Measurements from ENCODE around the gene CBFA2T3.
A peak's percentile ranks its signal among the peaks of the same experiment; 100 is the strongest.
"Not testable (repeated sequence)": the region's sequence is repeated elsewhere in the genome, so short reads cannot be mapped to it uniquely, and the experiment has no call there.

The CBFA2T3 gene

GRCh38 chr16:88977018-88977811, at the start of gene CBFA2T3:
Gene CBFA2T3 (minus strand): TSS chr16:88977207. CDS start chr16:88976807, 400 bp downstream.
- no peak for DNase-seq

GRCh38 chr16:89026121-89026612, 49.2 kb upstream of the CBFA2T3 start:
- peak; percentile 76 for DNase-seq

- DNase-seq, result no peak
Observed at GRCh38 chr16:89025636-89026035, 48.6 kb upstream of the CBFA2T3 start.

DNA sequence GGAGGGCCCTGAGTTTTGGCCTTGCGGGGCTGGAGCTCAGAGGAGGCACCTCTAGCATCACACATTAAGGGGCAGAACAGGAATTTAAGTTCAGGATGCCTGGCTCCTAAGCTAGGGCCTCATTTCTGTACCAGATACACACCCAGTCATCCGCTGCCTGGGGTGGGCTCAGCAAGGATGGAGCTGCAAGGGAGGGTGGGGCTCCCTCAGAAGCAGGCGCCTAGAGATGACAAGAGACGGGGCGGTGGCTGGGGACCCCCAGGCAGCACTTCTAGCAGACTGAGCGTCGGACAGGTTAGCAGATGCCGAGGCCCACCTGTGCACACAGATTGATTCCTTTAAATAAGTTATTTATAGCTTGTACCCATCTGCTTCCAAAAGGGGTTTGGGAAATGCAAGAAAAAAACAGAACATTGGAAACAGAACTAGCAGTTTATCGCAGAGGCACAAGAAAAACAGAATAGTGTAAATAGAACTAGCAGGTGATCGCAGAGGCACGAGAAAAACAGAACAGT, 47.6 kb upstream of the CBFA2T3 start:
- DNase-seq, result no peak

- DNase-seq, result no peak
Observed at GRCh38 chr16:89023621-89024511, 46.9 kb upstream of the CBFA2T3 start.

GRCh38 chr16:89023151-89023551, 46.1 kb upstream of the CBFA2T3 start:
- DNase-seq, result no peak

DNA sequence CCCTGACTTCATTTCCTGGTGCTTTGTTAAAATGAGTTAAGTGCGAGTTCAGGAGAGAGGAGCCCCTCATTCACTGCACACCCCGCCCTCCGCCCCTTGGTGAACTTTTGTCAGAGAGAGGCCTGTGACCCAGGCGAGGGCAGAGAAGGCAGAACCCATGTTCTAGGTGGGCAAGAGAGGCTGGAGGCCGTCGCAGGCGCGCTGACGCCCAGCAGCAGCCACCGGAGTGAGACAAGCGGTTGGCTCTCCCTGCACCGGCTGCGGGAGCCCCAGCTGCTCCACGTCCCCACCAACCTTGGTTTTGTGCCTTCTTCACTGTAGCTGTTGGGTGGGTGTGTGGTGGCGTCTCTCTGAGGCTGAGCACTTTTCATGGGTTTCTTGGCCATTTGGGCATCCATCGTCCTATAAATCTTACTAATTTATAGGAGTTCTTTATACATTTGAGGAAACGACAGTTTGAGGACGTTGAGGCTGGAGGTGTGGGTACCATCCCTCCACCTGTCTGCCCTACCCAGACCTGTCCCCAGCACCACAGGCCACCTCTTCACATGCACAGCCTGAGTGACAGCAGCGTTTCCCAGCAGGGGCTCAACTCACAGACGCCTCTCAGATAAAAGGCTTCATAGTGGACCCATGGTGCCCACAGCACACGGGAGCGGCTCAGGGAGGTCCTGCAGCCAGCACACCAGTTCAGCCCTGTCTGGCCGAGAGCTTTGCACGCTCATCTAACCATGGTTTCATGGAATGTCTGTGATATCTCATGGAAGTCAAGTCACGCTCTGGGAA, 45.2 kb upstream of the CBFA2T3 start:
- no peak for DNase-seq

GRCh38 chr16:89020925-89021595, 44.1 kb upstream of the CBFA2T3 start:
- no peak for DNase-seq

- peak; percentile 37 for DNase-seq
Observed at GRCh38 chr16:89020068-89020924, 43.3 kb upstream of the CBFA2T3 start.

GRCh38 chr16:89019511-89019910, 42.5 kb upstream of the CBFA2T3 start:
- no peak for DNase-seq

GRCh38 chr16:89018282-89019158, 41.5 kb upstream of the CBFA2T3 start:
- no peak for DNase-seq

GRCh38 chr16:89017543-89018281, 40.7 kb upstream of the CBFA2T3 start:
- DNase-seq, result no peak

- DNase-seq, result not testable (repeated sequence)
Observed at GRCh38 chr16:89016561-89016960, 39.6 kb upstream of the CBFA2T3 start.

DNA sequence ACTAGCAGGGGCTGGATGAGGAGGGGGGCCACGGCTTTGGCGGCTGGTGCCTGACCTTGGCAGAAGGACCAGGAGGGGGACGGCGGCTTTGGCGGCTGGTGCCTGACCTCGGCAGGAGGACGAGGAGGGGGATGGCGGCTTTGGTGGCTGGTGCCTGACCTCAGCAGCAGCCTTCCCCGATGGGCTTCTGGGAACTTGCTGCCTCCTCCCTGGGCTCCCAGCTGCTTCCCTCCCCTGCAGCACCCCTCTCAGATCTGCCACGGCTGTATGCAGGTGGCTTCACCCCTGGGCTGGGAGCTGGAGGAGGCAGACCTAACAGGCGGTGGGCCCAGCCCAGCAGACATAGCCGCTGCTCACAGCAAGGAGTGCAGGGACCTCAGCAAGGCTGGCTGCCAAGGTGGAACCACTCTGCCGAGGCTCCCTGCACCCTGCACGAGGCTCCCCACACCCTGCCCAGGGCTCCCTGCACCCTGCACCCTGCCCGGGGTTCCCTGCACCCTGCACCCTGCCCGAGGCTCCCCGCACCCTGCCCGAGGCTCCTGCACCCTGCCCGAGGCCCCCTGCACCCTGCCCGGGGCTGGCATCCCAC, 38.4 kb upstream of the CBFA2T3 start:
- DNase-seq, result no peak

GRCh38 chr16:89014403-89015230, 37.6 kb upstream of the CBFA2T3 start:
- no peak for DNase-seq

DNA sequence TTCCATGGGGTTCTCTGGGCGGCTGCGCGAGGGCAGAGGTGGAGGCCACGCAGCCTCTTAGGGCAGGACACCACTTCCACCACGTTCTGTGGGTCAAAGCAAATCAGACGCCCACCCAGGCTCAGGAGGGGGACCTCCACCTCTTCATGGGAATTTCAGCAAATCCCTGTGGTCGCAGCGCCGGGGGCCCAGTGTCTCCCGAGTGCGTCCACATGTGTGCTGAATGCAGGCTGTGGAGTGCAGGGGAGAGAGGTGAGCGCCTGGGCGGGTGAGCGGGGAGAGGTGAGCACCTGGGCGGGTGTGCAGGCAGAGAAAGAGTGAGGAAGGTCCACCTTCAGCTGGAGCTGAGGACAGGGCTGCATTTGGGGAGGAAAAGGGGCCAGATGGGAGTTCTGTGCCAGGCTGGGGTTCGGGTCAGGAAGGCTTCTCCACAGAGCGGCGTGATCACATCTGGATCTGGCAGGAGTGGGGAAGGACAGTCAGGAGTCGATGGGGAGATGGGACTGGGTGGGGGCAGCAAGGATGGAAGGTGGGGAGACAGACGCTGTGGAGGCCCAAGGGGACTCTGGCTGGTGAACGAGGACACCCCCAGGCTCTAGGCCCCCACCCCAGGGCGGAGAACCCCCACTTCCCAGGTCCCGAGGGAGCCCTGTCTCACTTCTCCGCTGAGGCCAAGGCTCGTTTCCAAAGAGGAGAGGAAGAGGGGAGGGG, 36.8 kb upstream of the CBFA2T3 start:
- DNase-seq, result no peak

- no peak for DNase-seq
Observed at GRCh38 chr16:89013111-89013510, 36.1 kb upstream of the CBFA2T3 start.

Data from activated CD4-positive, alpha-beta T cell treated with anti-CD3 and anti-CD28 coated beads for 48 hours (primary cell).